ENCODE measurements around the gene OPTN.
"Not testable (repeated sequence)": the region's sequence is repeated elsewhere in the genome, so short reads cannot be mapped to it uniquely, and the experiment has no call there.

Gene OPTN

DNA sequence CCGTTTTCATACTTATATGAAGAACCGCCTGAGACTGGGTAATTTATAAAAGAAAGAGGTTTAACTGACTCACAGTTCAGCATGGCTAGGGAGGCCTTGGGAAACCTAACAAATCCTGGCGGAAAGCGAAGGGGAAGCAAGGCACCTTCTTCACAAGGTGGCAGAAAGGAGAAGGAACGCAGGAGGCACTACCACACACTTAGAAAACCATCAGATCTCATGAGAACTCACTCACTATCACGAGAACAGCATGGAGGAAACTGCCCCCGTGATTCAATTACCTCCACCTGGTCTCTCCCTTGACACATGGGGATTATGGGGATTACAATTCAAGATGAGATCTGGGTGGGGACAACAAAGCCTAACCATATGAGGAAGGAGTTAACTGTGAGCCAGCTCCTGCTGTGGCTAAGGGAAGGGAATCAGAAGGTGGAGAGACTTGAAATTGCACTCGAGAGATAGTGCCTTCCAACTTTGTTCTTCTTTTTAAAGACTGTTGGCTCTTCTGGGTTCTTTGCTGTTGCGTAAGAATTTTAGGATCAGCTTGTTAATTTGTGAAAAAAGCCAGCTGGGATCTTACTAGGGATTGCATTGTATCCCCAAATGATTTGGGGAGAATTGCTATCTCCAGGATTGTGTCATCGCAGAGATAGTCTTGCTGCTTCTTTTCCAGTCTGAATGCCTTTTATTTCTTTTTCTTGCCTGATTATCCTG is 21.0 kb downstream of the OPTN start:
- no peak for DNase-seq (ENCODE audit: low read depth in 2 of 2)

DNA sequence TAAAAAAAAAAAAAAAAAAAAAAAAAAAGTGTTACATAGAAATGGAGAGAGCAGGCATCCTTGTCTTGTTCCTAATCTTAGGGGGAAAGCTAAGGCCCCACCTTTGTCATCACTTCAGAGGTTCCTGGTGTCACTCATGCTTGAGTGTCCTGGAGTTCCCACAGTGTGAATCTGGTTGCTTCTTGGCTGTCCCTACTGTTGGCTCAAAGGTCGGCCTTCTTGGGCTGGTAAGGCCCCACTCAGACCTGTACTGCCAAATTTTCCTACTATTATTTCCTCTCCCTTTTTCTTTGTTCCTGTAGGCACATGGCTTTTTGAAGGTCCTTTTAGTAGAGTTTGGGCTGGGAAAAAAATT is 21.5 kb downstream of the OPTN start:
- DNase-seq (ENCODE audit: low read depth in 2 of 2): no peak

DNA sequence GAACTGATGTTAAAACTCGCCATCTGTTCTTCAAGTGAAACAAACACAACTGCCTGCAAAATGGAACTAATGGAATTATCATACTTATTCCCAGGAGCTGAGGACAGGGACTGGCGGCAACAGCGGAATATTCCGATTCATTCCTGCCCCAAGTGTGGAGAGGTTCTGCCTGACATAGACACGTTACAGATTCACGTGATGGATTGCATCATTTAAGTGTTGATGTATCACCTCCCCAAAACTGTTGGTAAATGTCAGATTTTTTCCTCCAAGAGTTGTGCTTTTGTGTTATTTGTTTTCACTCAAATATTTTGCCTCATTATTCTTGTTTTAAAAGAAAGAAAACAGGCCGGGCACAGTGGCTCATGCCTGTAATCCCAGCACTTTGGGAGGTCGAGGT is 36.7 kb downstream of the OPTN start:
- no peak for DNase-seq (ENCODE audit: low read depth in 2 of 2)

DNA sequence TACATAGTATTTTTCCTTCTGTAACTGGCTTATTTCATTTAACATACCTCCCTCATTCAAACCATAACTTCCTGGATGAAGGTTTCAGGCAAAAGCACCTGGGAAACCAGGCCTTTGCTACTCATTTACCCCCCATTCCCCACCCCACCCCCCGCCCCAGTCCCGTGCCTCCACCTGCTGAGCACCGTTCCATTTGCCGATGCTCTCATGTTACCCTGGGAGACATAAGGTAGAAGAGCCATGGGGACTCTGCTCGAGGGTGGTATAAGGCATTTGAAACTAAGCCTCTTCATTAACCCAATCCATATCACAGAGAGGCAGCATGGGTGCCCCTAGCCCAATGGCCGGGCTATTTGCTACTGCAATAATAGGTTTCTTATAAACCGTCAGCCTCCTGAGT is 39.2 kb downstream of the OPTN start:
- no peak for DNase-seq (ENCODE audit: low read depth in 2 of 2)

- no peak for DNase-seq (ENCODE audit: low read depth in 2 of 2)
These were observed 39.7 kb downstream of the OPTN start for GRCh38 chr10:13139676-13140075.

- no peak for DNase-seq (ENCODE audit: low read depth in 2 of 2)
These were observed 40.7 kb downstream of the OPTN start for GRCh38 chr10:13140627-13141190.

- DNase-seq (ENCODE audit: low read depth in 2 of 2): no peak
These were observed 43.8 kb downstream of the OPTN start for GRCh38 chr10:13143766-13144165.

- no peak for DNase-seq (ENCODE audit: low read depth in 2 of 2)
These were observed 44.9 kb downstream of the OPTN start for GRCh38 chr10:13144814-13145213.

GRCh38 chr10:13146379-13146778 is 46.4 kb downstream of the OPTN start:
- DNase-seq (ENCODE audit: low read depth in 2 of 2): no peak

DNA sequence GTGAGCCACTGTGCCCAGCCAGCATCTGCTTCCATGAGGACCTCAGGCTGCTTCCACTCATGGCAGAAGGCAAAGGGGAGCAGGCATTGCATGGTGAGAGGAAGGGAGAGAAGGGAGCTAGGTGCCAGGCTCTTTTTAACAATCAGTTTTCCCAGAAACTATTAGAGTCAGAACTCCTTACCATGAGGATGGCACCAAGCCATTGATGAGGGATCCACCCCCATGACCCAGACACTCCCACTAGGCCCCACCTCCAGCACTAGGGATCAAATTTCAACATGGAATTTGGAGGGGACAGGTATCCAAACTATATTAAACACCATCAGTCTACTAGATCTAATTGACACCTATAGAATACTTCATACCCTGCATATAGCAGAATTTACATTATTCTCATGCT is 47.2 kb downstream of the OPTN start:
- DNase-seq (ENCODE audit: low read depth in 2 of 2): no peak

- no peak for DNase-seq (ENCODE audit: low read depth in 2 of 2)
These were observed 52.3 kb downstream of the OPTN start for GRCh38 chr10:13152296-13152695.

DNA sequence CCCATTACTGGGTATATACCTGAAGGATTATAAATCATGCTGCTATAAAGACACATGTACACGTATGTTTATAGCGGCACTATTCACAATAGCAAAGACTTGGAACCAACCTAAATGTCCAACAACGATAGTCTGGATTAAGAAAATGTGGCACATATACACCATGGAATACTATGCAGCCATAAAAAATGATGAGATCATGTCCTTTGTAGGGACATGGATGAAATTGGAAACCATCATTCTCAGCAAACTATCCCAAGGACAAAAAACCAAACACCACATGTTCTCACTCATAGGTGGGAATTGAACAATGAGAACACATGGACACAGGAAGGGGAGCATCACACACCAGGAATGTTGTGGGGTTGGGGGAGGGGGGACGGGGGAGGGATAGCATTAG is 55.9 kb downstream of the OPTN start:
- DNase-seq (ENCODE audit: low read depth in 2 of 2): not testable (repeated sequence)

DNA sequence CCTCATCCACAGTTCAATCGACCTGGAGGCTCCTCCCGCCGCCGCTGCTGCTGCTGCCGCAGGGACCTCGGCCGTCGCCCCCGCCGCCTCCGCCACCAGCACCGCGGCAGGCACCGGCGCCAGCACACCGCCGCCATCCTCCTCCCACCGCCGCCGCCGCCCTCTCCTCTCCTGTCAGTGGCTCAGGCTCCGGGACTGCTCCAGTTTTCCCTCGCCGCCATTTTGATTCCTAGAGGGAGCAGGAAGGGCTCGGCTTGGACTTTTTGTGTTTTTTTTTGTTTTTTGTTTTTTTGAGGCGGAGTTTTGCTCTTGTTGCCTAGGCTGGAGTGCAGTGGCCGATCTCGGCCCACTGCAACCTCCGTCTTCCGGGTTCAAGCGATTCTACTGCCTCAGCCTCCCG is 58.4 kb downstream of the OPTN start:
- peak in 1 of 2 donors; percentile 40 for DNase-seq (ENCODE audit: low read depth in 2 of 2)

- peak; percentile 94 to 97 for DNase-seq (ENCODE audit: low read depth in 2 of 2)
These were observed 61.2 kb downstream of the OPTN start, which contains the start of gene MCM10 for GRCh38 chr10:13160934-13161856. MCM10 (plus strand) TSS chr10:13161558; CDS start chr10:13164203, 2,645 bp downstream.

DNA sequence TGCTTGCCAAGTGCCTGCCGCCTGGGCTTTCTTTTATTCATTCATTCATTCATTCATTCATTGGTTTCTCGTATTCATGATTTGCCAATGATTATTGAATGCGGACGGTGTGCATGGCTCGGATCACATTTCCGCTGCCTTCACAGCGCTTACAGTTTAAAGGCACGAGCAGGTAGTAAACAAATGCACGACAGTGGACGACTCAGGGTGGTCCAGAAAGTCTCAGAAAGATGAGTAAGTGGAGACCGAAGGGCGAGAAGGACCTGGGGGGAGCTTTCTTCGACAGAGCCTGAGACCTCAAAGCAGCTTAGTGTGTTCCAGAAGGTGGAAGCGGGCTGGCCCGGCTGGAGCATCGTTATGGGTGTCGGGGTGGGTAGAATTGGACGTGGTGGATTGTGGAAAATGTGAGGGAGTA is 61.9 kb downstream of the OPTN start:
- DNase-seq (ENCODE audit: low read depth in 2 of 2): no peak

- DNase-seq (ENCODE audit: low read depth in 2 of 2): no peak
These were observed 63.9 kb downstream of the OPTN start for GRCh38 chr10:13163859-13164258.

DNA sequence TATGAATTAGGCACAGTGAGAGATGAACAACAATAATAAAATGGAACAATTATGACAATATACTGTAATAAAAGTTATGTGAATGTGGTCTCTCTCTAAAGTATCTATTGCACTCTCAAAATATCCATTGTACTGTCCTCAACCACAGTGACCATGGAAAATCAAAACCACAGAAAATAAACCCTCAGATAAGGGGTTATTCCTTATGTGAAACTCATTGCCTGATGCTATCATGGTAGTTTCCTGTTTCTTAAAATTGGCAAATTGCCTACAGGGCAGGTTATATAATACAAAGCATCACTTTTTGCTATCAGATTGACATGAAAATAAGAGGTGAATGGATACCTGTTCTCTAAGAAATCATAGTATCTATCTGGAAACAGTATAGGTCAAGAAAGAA is 65.2 kb downstream of the OPTN start:
- DNase-seq (ENCODE audit: low read depth in 2 of 2): no peak

GRCh38 chr10:13167568-13167967 is 67.6 kb downstream of the OPTN start:
- DNase-seq (ENCODE audit: low read depth in 2 of 2): no peak

GRCh38 chr10:13168781-13169180 is 68.8 kb downstream of the OPTN start:
- no peak for DNase-seq (ENCODE audit: low read depth in 2 of 2)

DNA sequence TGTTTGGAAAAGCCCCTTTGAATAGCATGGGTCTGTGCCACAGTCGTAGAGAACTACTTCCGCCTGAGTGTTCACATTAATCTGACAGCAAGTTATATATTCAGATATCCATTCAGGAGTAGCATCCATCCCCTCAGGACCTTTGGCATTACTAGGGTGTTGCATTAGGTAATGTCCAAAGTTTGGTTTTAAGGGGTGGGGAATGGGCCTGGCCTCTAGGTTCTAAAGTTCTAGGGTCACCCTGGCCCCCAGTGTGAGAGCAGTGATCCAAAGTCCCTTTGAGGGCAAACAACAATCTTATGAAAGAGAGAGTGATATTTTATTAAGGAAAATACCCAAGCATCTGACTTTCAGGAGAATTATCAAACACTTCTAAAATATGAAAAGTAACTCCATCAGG is 73.7 kb downstream of the OPTN start:
- DNase-seq (ENCODE audit: low read depth in 2 of 2): no peak

- no peak for DNase-seq (ENCODE audit: low read depth in 2 of 2)
These were observed 80.8 kb downstream of the OPTN start for GRCh38 chr10:13180788-13181187.

DNA sequence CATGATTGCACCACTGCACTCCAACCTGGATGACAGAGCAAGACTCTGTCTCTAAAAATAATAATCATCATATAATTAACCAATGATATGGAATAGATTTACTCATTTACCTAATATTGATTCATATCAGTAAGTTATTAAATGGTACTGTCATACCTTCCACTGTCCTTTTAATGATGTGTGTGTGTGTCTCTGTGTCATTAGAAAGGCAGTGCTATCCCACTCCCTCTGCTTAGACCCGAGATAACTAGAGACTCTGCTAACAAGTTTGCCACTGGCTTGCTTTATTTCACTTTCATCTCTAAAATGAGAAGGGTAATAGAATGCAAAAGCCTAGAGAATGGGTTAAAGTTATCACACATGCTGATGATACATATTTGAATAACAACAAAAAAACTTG is 82.5 kb downstream of the OPTN start:
- DNase-seq (ENCODE audit: low read depth in 2 of 2): no peak

DNA sequence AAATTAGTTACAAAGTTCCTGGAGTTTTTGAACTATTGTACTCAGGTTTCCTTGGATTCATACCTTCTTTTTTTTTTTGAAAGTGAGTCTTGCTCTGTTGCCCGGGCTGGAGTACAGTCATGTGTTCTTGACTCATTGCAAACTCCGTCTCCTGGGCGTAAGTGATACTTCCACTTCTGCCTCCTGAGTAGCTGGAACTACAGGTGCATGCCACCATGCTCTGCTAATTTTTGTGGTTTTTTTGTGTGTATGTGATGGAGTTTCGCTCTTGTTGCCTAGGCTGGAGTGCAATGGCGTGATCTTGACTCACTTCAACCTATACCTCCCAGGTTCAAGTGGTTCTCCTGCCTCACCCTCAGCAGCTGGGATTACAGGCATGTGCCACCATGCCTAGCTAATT is 83.7 kb downstream of the OPTN start:
- DNase-seq (ENCODE audit: low read depth in 2 of 2): no peak
